OCI-LY3 (cell line): Measurements from ENCODE around the gene TMEM161B.

Experiments
- H2AFZ ChIP-seq: fragments of 200-600, 300-600 bp; shearing (Covaris generic); 2 replicates; pipeline ENCODE4 v1.6.0; 2014; ENCODE audit warnings: antibody characterized with exemption, low read depth, low read length
- H3K27ac ChIP-seq: fragments of 200-600, 300-600 bp; sonication (generic); 2 replicates; pipeline ENCODE4 v1.5.1; 2014; ENCODE audit warnings: mild to moderate bottlenecking, low read length, moderate library complexity, mixed read lengths
- H3K27me3 ChIP-seq: fragments of 200-600, 300-600 bp; sonication (generic); 2 replicates; pipeline ENCODE4 v1.6.1; 2014; ENCODE audit warnings: low read depth, low read length, mixed read lengths
- H3K36me3 ChIP-seq: fragments of 200-600, 300-600 bp; sonication (generic); replicated peaks from 2 replicates; pipeline ENCODE3; 2014; ENCODE audit warnings: low read depth, low read length, mixed read lengths
- H3K4me1 ChIP-seq: fragments of 300-600, 200-600 bp; sonication (generic); 2 replicates; pipeline ENCODE4 v1.6.1; 2014; ENCODE audit warnings: low read length, mixed read lengths
- H3K4me2 ChIP-seq: fragments of 200-600, 300-600 bp; sonication (generic); 2 replicates; pipeline ENCODE4 v1.6.1; 2014; ENCODE audit warnings: low read length, mixed read lengths
- H3K4me3 ChIP-seq: fragments of 300-600, 200-600 bp; sonication (generic); 2 replicates; pipeline ENCODE4 v1.5.1; 2014; ENCODE audit warnings: antibody characterized with exemption, mild to moderate bottlenecking, low read length, moderate library complexity
- H3K79me2 ChIP-seq: fragments of 300-600, 200-600 bp; shearing (Covaris generic); 2 replicates; pipeline ENCODE4 v1.6.1; 2014; ENCODE audit warnings: mild to moderate bottlenecking, low read length, mixed read lengths
- H3K9ac ChIP-seq: fragments of 300-600, 200-600 bp; shearing (Covaris generic); 2 replicates; pipeline ENCODE4 v1.6.0; 2014; ENCODE audit warnings: mild to moderate bottlenecking, low read length, moderate library complexity
- H3K9me3 ChIP-seq: fragments of 200-600, 300-600 bp; shearing (Covaris generic); 2 replicates; pipeline ENCODE4 v1.6.1; 2014; ENCODE audit warnings: low read length, mixed read lengths; ENCODE audit not compliant: insufficient read depth
- H4K20me1 ChIP-seq: fragments of 200-600, 300-600 bp; sonication (generic); 2 replicates; pipeline ENCODE4 v1.6.1; 2016; ENCODE audit warnings: low read length, mixed read lengths; ENCODE audit not compliant: insufficient read depth
- EZH2phosphoT487 ChIP-seq: fragments of 200-600 bp; shearing (Covaris generic); IDR thresholded peaks from 2 replicates; pipeline ENCODE4 v1.6.1; 2018; ENCODE audit warnings: antibody characterized with exemption, mixed run types, low read depth
- TF ChIP-seq, protein P1 (sequence below): fragments of 200-600, 300-600 bp; sonication (generic); IDR thresholded peaks from 2 replicates; pipeline ENCODE4 v1.5.1; 2014; ENCODE audit warnings: antibody characterized with exemption, low read length, low read depth

Gene TMEM161B

GRCh38 chr5:88238732-88239131, 29.9 kb downstream of the TMEM161B start:
- Histone ChIP-seq H3K36me3 (no peaks in the 10 kb centered on the region), H3K9ac (no peak overlapping the region), H2AFZ (no peak overlapping the region), H3K4me2 (no peak overlapping the region), H4K20me1 (peaks cover 5% of the 10 kb centered on the region; the same call in 1 of the 2 replicates), H3K27ac (no peak overlapping the region), H3K4me3 (no peak overlapping the region), H3K27me3 (no peaks in the 10 kb centered on the region), H3K9me3 (no peaks in the 10 kb centered on the region), H3K4me1 (peaks cover 7% of the 10 kb centered on the region; the same call in 1 of the 2 replicates), H3K79me2 (peaks cover 6% of the 10 kb centered on the region)
- no peak for TF ChIP-seq EZH2phosphoT487
- TF ChIP-seq, protein P1, sequence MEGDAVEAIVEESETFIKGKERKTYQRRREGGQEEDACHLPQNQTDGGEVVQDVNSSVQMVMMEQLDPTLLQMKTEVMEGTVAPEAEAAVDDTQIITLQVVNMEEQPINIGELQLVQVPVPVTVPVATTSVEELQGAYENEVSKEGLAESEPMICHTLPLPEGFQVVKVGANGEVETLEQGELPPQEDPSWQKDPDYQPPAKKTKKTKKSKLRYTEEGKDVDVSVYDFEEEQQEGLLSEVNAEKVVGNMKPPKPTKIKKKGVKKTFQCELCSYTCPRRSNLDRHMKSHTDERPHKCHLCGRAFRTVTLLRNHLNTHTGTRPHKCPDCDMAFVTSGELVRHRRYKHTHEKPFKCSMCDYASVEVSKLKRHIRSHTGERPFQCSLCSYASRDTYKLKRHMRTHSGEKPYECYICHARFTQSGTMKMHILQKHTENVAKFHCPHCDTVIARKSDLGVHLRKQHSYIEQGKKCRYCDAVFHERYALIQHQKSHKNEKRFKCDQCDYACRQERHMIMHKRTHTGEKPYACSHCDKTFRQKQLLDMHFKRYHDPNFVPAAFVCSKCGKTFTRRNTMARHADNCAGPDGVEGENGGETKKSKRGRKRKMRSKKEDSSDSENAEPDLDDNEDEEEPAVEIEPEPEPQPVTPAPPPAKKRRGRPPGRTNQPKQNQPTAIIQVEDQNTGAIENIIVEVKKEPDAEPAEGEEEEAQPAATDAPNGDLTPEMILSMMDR = no peak

DNA sequence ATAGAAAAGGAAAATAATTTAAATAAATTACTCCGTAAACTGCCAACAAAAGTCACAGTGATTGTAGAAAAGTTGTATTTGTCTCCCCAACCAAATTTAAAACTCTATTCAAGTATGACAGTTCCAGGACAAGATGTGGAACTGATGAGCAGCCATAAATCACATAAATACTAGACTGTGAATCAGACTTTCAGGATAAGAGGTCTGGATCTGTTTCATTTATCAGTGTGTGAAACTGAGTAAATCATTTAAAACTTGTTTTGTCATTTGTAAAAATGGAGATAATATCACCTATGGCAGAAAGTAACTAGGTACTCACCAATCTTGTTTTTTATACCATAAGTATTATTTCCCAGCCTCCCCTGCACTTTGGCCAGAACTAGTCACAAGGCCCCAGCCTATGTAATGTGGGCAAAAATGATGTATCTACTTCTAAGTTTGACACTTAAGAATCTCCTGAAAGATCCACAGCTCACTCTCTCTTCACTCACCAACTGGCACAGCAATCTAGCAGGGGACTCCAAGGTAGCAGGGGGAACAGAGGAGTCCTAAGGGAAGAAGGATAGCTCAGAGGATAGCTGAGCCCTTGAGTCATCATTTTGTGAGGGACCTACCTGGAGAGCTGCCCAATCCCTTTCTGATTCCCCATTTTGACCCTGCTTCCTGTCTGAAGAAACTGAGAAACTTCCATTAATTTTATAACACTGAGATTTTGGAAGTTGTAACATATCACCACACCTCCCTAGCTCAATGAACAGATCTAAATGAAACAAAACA, 31.6 kb downstream of the TMEM161B start:
- no peaks in the 10 kb centered on the region for H3K36me3 ChIP-seq
- no peaks in the 10 kb centered on the region for H3K27me3 ChIP-seq
- no peak for TF ChIP-seq EZH2phosphoT487
- TF ChIP-seq, protein P1 = no peak
- H3K79me2 ChIP-seq = peaks cover 6% of the 10 kb centered on the region
- no peaks in the 10 kb centered on the region for H3K9me3 ChIP-seq
- no peak overlapping the region for H2AFZ ChIP-seq
- no peak overlapping the region for H3K4me2 ChIP-seq
- no peak overlapping the region for H3K9ac ChIP-seq
- no peak overlapping the region for H3K27ac ChIP-seq
- peaks cover 5% of the 10 kb centered on the region; the same call in 1 of the 2 replicates for H4K20me1 ChIP-seq
- peaks cover 7% of the 10 kb centered on the region; the same call in 1 of the 2 replicates for H3K4me1 ChIP-seq
- no peak overlapping the region for H3K4me3 ChIP-seq

DNA sequence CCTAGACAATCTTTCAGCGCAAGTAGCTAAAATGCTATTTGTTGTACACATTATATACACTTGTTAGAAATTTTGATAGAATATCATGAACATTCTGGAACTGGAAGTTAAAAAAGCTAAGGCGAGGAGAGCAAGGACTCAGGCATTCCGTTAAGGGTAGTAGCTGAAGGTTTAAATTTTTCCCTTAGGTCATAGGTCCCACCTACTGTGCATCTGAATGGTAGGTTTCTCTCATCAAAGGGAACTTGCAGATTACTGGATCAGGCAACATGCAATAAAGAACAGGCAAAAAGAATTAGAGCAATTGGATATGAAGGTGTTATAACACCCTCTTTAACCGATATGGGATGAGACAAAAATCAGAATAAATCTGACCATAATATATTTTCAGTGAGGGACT, 32.8 kb downstream of the TMEM161B start:
- peaks cover 7% of the 10 kb centered on the region; the same call in 1 of the 2 replicates for H3K4me1 ChIP-seq
- TF ChIP-seq, protein P1 = no peak
- TF ChIP-seq EZH2phosphoT487 = no peak
- no peaks in the 10 kb centered on the region for H3K36me3 ChIP-seq
- no peak overlapping the region for H2AFZ ChIP-seq
- no peak overlapping the region for H3K4me2 ChIP-seq
- no peaks in the 10 kb centered on the region for H3K79me2 ChIP-seq
- no peak overlapping the region for H3K9ac ChIP-seq
- no peaks in the 10 kb centered on the region for H3K9me3 ChIP-seq
- no peak overlapping the region for H3K4me3 ChIP-seq
- H3K27me3 ChIP-seq = no peaks in the 10 kb centered on the region
- H3K27ac ChIP-seq = no peak overlapping the region
- H4K20me1 ChIP-seq = no peaks in the 10 kb centered on the region

- Histone ChIP-seq H3K4me3 (no peak overlapping the region), H3K9me3 (no peaks in the 10 kb centered on the region), H3K79me2 (no peaks in the 10 kb centered on the region), H3K36me3 (no peaks in the 10 kb centered on the region), H2AFZ (no peak overlapping the region), H3K4me2 (no peak overlapping the region), H3K9ac (no peak overlapping the region), H3K27me3 (no peaks in the 10 kb centered on the region), H3K27ac (no peak overlapping the region), H3K4me1 (peaks cover 7% of the 10 kb centered on the region; the same call in 1 of the 2 replicates), H4K20me1 (no peaks in the 10 kb centered on the region)
- TF ChIP-seq EZH2phosphoT487 = no peak
- TF ChIP-seq, protein P1 = no peak
Observed at GRCh38 chr5:88235346-88235745, 33.3 kb downstream of the TMEM161B start.
